CD4-positive, alpha-beta T cell treated with Interferon gamma for 1 hour (primary cell): ENCODE results near the gene CIAO2B.
"Not testable (repeated sequence)": the region's sequence is repeated elsewhere in the genome, so short reads cannot be mapped to it uniquely, and the experiment has no call there.

Source experiments
- DNase-seq: peaks from one replicate; pipeline ENCODE4 v3.0.0-alpha.2; 2020

Gene CIAO2B

DNA sequence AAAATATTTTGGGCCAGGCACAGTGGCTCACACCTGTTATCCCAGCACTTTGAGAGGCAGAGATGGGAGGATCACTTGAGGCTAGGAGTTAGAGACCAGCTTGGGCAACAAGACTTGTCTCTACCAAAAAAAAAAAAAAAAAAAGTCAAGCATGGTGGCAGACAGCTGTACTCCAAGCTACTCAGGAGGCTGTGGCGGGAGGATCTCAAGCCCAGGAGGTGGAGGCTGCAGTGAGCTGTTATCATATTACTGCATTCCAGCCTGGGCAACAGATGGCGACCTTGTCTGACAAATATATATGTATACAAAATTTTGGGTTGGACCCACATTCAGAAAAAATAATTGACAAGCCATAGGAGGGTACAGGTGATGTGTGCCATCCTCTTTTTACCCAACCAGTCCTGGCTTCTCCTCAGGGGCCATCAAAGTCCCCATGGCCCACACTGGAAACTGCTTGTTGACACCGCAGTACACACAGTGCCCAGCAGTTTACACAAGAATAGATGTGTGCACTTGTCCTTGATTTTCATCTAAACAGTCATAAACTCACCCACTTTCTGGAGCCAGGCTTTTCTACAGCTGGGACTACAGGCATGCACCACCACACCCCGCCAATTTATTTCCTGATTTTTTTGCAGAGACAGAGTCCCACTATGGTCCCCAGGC, 2.8 kb upstream of the CIAO2B start:
- no peak for DNase-seq

DNA sequence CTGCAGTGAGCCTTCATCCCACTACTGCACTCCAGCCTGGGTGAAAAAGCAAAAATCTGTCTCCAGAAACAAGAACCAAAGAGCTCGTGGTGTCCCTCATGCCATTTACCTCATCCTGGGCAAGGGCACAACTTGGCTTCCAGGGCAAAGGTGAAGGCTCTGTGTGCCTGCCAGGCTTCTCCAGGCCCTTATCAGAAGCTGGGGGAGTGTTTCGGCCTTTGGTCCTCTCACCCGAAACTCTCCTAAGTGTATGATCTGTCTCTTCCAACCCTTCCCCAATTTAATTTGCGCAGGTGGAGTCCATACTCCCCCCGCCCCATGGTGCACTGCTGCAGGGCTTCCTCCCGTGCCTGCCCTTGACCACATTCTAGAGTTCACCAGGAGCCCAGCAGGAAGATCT, 2.3 kb upstream of the CIAO2B start:
- no peak for DNase-seq

DNA sequence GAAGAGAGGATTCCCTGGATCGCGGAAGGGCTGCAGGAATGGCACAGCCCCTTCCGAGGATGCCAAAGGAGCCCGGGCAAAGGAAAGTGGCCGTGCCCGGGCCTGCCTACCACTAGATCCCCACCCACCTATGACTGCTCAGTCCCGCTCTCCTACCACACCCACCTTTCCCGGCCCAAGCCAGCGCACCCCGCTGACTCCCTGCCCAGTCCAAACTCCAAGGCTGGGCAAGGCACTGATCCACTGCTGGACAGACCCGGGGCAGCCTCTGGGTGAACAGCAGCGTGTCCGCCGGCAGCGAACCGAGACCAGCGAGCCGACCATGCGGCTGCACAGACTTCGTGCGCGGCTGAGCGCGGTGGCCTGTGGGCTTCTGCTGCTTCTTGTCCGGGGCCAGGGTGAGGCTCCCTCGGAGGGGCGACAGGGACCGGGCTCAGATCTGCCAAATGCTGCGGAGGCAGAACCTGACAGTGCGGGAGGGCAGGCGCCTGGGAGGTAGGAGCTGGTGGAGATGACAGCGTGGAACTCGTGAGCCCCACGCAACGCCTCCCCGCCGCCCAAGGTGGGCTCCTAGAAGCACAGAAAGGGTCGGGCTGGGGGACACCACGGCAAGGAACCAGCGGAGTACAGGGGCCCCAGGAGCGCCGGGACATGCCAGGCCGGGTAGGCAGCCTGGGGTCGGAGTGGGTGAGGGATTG, 1.3 kb upstream of the CIAO2B start, which contains the start of gene CES2:
CES2 (plus strand) TSS at position 203 of the 698 bp plus-strand sequence; CDS start at position 323, 120 bp downstream.
- DNase-seq = no peak

DNA sequence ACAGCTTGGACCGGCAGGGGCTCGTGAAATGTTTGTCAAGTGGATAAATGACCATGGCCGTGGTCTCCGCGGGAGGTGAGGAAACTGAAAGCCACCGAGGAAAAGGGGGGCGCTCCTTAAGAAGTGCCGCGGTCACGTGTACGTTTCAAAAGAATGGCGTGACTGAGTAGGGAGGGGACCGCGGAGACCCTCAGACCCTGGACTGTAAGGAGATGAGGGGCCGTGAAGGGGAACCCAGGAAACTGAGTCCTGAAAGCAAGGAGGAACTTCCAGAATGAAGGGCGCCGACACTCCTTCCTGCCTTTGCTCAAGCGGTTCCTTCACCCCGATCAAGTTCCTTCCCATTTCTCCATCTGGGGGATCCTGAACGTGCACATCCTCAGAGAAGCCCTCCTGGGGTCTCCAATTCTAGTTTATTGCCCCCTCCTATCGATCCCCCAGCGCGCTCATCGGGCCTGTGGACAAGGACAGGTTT, 674 bp upstream of the CIAO2B start:
- DNase-seq = not testable (repeated sequence)

DNA sequence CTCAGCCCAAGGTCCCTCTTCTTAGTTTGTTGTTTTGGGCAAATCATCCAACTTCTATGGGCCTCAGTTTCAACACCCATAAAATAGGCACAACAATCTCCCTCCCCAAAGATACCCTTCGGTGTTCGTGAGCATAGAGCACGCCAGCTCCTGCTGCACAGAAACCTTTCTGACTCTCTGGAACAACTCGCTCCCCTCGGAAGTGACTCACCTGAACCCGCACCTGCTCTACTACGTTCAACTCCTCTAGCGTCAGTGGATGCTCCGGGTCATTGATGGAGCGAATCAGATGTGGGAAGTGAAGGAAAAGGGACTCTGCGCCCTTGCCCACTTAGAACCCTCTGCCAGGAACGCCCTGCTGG, 445 bp downstream of the CIAO2B start:
- no peak for DNase-seq

DNA sequence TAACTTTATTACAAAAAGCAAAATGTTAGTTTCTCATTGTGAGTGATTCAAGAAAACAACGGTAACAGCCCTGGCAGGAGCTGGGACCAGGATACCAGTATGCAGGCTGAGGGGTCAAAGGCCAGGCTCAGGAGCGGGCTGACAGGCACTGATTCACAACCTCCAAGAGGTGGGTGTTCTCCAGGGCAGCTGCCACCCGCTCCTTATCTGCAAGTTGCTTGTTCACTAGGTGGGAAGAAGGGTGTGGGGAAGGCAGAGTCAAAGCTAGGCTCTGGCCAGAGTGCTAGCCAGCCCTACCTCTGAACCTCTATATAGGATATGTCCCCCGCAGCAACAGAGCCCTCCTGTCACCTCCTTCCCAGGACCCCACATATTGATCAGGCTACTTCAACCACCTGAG, 2.1 kb downstream of the CIAO2B start:
- no peak for DNase-seq

DNA sequence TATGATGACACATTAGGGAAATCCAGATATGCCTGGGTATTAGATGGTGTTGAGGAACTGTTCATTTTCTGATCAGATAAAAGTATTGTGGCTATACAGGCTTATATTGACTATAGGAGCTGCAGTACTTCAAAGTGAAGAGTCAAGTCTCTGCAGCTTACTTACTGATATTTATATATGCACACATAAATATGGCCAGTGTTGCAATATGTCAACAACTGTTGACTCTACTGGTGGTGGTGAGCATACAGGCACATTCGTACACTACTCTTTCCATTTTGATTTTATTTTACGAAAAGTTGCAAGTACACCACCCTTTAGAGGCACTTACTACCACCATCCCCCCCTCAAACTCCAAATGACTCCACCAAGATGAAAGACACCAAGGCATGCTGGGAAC, 2.5 kb downstream of the CIAO2B start:
- no peak for DNase-seq

DNA sequence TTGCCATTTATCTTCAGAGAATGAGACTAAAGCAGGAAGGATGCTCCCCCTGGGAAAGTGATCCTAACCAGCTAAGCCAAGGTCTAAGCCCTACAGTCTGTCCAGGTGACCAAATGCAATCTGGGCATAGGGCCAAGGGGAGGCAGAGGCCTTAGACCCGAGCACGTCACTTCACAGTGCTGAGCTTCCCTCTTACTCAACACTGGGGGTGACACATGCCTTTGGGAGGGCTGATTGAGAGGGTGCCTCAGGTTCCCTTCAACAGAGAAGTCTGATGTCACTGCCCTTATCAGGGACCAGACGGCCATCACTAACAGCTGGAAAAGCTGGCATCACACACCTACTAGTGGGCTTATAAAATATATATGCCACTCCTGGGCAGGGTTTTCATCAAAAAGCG, 4.0 kb downstream of the CIAO2B start:
- no peak for DNase-seq

DNA sequence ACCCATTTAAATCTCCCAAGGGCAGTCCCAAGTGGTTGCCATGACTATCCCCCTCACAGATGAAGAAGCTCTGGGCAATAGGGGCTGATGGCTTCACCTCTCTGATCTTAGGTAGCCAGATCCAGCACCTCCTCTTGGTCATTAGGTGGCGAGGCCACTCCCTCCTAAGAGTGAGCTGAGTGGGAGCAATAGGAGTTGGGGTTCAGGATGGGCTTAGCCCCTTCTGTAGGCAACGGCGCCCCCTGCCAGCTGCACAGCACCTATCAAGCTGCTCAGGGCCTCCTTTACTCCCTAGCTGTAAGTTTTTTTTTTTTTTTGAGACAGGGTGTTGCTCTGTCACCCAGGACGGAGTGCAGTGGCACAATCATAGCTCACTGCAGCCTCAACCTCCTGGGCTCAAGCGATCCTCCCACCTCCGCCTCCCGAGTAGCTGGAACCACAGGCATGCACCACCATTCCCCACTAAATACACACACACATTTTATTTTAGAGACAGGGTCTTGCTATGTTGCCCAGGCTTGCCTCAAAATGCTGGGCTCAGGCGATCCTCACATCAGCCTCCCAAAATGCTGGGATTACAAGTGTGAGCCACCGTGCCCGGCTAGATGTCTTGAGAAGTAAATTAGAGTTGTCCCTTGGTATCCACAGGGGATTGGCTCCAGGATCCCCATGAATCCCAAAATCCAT, 5.4 kb downstream of the CIAO2B start:
- peak; percentile 14 for DNase-seq

DNA sequence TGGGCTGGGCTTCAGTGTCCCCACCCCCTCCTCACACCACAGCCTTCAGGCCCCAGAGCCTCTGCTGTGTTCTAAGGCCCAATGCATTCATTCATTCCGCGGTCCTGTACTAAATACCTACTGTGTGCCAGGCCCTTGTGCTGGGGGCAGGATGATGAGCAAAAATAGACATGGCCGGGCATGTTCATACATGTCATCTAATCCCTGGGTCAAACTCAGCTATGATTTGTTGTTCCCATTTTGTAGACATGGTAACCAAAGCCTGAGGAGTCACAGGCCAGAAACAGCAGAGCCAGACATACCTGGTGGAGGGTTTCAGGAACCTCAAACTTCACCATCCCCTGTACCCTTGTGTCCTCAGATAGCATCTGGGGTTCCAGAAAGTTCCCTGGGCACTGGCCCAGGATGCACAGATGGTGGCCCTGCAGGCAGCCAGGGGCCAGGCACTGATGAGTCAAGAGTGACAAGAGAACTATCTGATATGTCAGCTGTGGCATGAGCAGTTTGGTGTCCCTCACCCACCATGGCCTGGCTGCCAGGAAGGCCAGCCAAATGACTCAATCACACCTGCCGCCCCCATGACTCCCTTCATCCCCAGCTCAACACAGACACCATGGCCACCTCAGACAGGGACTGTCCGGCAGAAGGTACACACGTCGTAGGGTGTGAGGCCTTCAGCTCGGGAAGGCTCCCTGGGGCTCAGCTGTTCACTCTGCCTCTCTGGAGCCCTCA, 6.1 kb downstream of the CIAO2B start:
- DNase-seq = no peak

DNA sequence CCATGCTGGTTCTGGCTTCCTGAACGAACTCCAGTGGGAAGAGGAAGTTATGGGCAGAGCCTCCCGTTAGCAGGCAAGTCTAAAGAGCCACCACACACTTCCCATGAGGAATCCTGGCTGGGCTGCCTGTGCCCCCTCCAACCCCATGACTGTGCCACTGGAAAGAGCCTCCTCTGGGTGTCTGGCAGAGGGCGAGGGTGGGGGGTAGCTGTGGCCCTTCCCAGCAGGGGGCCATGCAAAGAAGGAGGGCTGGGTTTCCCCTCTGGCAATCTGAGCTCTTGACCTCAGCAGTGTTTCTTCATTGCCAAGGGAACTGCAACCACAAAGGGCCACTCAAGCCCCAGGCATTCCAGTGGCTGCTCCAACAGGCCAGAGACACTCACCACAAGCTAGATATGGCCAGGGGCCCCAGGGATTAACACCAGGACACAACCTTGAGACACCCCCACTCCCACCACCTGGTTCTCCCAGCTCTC, 7.2 kb downstream of the CIAO2B start:
- peak; percentile 14 for DNase-seq

DNA sequence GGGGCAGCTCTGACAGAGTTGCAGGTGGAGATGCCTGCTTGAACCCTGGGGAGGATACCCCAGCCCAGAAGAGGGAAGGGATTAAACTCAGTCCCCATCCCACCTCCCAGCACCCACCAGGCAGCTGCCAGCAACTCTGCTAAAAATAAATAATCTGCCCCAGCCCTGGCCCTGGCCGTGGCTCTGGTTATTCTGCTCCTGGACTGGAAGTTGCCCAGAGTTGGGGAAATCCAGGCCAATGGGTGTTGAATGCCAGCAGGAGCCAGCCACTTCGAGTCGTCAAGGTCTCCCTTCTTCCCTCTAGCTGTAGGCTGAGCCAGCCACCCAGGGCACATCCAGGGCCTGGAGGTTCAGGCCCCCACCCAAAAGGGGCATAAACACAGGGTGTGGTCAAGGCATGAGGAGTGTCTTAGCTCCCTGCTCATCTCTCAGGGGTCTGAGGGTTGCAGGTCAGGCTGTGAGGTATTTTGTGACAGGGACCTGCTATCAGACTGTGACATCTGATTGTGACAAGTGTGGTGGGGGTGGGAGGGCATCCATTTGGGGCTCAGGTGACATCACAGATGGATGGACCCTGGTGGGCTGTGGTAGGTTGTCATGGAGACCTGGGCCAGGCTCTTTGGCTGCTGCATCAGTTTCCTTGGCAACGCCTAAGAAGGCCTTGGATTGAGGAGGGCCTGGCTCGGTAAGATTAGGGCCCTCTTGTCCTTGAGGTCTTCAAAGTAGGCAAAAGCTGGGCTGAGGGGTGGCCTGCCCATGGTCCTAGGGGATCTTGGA, 7.8 kb downstream of the CIAO2B start:
- no peak for DNase-seq

DNA sequence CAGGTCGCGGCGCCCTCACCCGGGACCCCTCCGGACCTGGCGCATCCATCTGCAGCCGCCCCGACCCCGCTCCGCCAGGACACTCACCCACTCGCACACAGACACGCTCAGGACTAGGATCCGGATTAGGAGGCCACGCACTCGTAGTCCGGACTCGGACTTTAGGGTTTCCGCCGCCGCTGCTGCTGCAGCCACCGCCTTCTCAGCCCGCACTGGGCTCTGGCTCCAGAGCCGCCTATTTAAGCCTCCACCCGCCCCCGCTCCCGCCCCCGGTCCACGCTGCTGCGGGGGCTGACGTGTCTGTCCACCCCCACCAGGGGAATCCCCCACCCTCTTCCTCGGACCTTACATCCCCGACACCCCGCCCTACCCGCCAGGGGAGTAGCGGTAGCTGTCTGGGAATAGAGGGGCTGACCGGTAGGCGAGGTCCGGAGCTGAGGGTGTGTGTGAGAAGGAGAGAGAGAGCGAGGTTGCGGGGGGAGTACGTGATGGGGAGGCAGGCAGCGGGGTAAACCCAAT, 8.8 kb downstream of the CIAO2B start, which contains the start of gene RRAD:
RRAD (minus strand) TSS at position 214 of the 519 bp plus-strand sequence. CDS start 356 bp downstream, outside the sequence.
- DNase-seq = peak; percentile 43

DNA sequence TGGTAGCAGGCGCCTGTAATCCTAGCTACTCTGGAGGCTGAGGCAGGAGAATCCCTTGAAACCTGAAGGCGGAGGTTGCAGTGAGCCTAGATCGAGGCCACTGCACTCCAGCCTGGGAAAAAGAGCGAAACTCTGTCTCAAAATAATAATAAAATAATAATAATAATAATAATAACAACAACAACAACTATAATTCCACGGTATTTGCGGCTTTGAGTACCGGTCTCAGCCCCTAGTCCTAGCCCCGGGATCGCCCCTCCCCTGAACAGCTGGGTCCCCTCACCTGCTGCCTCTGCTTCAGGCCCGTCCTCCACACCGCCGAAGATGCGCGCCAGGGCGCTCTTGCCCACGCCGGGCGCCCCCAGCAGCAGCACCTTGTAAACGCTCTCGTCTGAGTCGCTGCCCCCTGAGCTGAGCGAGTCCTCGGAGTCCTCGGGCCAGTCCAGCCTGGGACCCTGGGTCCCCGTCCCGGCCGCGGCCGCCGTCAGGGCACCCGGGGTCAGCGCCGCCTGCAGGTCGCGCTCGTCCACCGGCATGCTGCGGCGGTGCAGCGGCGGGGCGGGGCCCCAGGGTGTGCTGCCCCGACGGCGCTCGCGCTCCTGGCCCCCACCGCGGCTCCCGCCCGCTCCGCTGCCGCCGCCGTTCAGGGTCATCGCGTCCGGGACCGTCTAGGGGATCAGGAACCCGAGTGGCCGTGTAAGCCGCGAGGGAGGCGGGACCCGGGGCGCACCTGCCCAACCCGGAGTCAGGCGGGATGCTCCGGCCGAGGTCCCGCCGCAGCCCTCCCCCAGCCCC, 9.5 kb downstream of the CIAO2B start:
- peak; percentile 28 for DNase-seq

DNA sequence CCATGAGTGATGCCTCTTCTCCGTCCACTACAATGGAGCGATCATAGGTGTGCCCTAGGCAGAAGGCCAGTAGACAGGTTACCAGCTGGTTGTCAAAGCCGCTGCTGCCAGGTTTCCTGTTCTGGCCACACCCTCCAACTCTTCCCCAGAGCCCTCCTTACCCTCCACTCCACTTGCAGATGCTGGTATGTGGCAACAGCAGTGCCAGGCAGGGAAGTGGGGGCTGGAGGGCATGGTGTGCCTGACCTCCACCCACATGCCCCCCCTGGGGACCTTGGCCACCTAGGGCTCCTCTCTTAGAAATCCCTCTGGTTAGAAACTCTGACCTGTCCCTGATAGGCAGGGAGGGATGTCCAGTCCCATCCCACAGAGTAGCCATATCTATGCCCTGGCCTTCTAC, 10.3 kb downstream of the CIAO2B start:
- no peak for DNase-seq

DNA sequence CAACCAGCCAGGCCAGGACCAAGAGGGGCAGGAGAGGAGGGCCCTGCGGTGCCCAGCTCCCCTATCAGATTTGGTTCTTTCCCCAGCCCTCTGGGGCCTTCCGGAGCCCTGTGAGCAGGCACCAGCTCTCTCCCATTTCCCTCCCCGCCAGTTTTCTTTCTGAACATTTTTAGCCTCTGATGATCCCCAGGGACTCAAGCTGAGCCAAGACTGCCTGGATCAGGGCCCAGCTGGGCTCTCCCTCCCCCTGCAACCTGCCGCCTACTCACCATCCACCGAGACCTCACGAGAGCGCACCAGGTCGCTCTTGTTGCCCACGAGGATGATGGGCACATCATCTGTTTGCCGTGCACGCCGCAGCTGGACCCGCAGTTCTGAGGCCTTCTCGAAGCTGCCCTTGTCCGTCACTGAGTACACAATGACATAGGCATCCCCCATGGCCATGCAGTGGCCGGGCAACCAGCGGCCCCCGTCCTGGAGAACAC, 10.9 kb downstream of the CIAO2B start:
- DNase-seq = no peak

DNA sequence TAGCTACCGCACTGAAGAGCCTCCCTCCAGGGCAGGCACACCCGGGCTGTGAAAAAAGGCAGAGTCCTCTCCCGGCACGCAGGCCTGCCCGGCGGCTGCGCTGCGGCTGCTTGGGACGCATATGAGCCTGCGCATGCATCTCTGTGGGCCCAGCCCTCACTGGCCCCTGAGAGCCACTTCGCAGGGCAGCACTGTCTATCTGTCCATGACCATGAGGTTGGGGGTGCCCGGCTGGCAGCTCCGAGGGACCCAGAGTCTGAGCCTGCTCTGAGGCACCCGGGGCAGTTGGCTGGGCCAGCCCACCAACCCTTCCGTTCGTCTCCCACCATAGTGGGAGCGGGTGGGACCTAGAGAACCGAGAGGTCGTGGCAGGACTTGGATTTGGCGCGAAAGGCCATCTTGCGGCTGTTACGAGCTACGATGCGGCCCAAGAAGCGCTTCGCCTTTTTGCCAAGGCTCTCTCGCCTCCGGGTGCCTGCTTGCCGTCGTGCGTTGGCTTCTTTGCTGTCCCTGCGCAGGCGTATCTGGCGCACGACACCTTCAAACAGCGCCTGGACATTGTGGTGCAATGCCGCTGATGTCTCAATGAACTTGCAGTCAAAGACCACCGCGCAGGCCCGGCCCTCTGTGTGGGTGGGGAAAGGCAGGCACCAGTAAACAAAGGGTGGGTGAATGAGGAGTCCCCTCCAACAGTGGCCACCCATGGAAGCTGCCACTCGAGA, 12.3 kb downstream of the CIAO2B start:
- no peak for DNase-seq

DNA sequence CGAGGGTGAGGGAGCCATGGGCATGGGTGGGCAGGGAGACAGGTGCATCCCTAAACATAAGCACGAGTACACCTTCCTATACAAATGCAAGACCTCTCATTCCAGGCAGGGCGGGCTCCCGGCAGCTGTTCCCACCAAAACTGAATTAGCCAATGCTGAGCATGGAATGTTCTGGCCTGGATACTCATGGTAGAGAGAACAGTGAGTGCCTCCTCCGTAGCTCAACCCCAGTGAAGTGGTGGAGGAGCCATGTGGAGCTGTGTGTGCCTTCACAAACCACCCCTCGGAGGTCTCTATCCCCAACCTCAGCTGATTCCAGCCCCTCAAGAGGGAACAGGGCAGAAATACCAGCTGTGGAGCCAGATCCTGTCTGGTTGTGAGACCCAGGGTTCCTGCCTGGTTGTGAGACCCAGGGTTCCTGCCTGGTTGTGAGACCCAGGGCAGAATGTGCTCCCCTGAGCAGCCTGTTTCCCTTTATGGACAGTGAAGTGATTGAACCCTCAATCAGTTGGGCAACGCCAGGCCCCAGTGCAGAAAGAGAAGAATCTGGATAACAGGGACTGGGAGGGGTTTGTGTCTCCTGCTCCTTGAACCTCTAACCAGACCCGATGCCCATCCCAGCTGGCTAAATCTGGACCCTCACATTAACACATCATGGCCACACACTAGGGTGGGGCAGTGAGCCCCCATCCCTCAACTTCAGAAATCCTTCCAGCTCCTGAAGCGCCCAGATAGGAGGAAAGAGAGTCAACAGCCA, 13.1 kb downstream of the CIAO2B start:
- DNase-seq = no peak

DNA sequence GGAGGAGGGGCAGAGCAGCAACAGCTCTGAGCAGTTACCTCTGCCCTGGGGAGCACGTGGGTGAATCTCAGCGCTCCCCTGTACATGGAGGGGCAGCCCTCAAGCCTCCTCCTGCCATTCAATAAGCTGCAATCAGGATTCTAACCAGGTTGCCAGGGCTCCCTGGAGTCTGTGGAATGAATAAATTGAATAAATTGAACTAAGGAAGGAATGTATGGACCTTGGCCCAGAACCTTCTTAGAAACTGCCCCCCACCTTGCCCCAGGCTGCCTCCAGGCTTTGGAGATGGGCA, 14.0 kb downstream of the CIAO2B start:
- DNase-seq = no peak
